BLaER1 (cell line): Measurements from ENCODE around the gene PACSIN2.
A peak's percentile ranks its signal among the peaks of the same experiment; 100 is the strongest.

Experiments
- H3K27ac ChIP-seq: shearing (Covaris generic); formaldehyde crosslinking; 2 replicates; pipeline ENCODE4 v1.8.1; 2022
- H3K27me3 ChIP-seq: shearing (Covaris generic); formaldehyde crosslinking; 2 replicates; pipeline ENCODE4 v1.8.1; 2022
- H3K36me3 ChIP-seq: shearing (Covaris generic); formaldehyde crosslinking; 2 replicates; pipeline ENCODE4 v1.8.1; 2022
- H3K4me1 ChIP-seq: shearing (Covaris generic); formaldehyde crosslinking; 2 replicates; pipeline ENCODE4 v1.8.1; 2022
- H3K4me2 ChIP-seq: shearing (Covaris generic); formaldehyde crosslinking; 2 replicates; pipeline ENCODE4 v1.8.1; 2022
- H3K4me3 ChIP-seq: shearing (Covaris generic); formaldehyde crosslinking; 2 replicates; pipeline ENCODE4 v1.8.1; 2022
- H3K9ac ChIP-seq: shearing (Covaris generic); formaldehyde crosslinking; 2 replicates; pipeline ENCODE4 v1.8.1; 2022
- H3K9me3 ChIP-seq: shearing (Covaris generic); formaldehyde crosslinking; 2 replicates; pipeline ENCODE4 v1.8.1; 2022
- H4K20me1 ChIP-seq: shearing (Covaris generic); formaldehyde crosslinking; 2 replicates; pipeline ENCODE4 v1.8.1; 2022
- Cebpa-rat ChIP-seq: shearing (Covaris generic); IDR thresholded peaks from 2 replicates; pipeline ENCODE4 v1.8.1; 2022

PACSIN2 gene

GRCh38 chr22:42912059-42912458, 102.9 kb downstream of the PACSIN2 start:
- Histone ChIP-seq H4K20me1 (peaks cover 99% of the 10 kb centered on the region), H3K27ac (peak overlapping the region; percentile 29; the same call in 1 of the 2 replicates), H3K27me3 (no peaks in the 10 kb centered on the region), H3K9me3 (no peaks in the 10 kb centered on the region), H3K4me2 (peak overlapping the region; percentile 60), H3K9ac (no peak overlapping the region; the same call in 1 of the 2 replicates), H3K36me3 (peaks cover 45% of the 10 kb centered on the region), H3K4me3 (no peak overlapping the region), H3K4me1 (peaks cover 82% of the 10 kb centered on the region)
- 0 out of 2 replicates have a peak, but pooled peaks have one; percentile 35 for TF ChIP-seq Cebpa-rat

GRCh38 chr22:42910221-42910942, 104.6 kb downstream of the PACSIN2 start:
- Histone ChIP-seq H3K27ac (peak overlapping the region; percentile 43; the same call in 1 of the 2 replicates), H3K9me3 (no peaks in the 10 kb centered on the region), H3K36me3 (peaks cover 62% of the 10 kb centered on the region), H3K4me3 (no peak overlapping the region), H3K9ac (no peak overlapping the region), H3K27me3 (no peaks in the 10 kb centered on the region), H4K20me1 (peaks cover 97% of the 10 kb centered on the region), H3K4me2 (peak overlapping the region; percentile 9; the same call in 1 of the 2 replicates), H3K4me1 (peaks cover 94% of the 10 kb centered on the region)
- no peak for TF ChIP-seq Cebpa-rat

GRCh38 chr22:42909363-42910058, 105.4 kb downstream of the PACSIN2 start:
- H3K4me3 ChIP-seq: no peak overlapping the region
- peaks cover 93% of the 10 kb centered on the region for H4K20me1 ChIP-seq
- peaks cover 95% of the 10 kb centered on the region for H3K4me1 ChIP-seq
- H3K36me3 ChIP-seq: peaks cover 65% of the 10 kb centered on the region
- H3K9ac ChIP-seq: no peak overlapping the region
- H3K27me3 ChIP-seq: no peaks in the 10 kb centered on the region
- TF ChIP-seq Cebpa-rat: no peak
- peak overlapping the region; percentile 43; the same call in 1 of the 2 replicates for H3K27ac ChIP-seq
- no peaks in the 10 kb centered on the region for H3K9me3 ChIP-seq
- peak overlapping the region; percentile 89 for H3K4me2 ChIP-seq

GRCh38 chr22:42908374-42908746, 106.6 kb downstream of the PACSIN2 start:
- peaks cover 88% of the 10 kb centered on the region for H4K20me1 ChIP-seq
- H3K4me3 ChIP-seq: peak overlapping the region; percentile 36; the same call in 1 of the 2 replicates
- no peaks in the 10 kb centered on the region for H3K9me3 ChIP-seq
- H3K27ac ChIP-seq: peak overlapping the region; percentile 85
- peak overlapping the region; percentile 89 for H3K4me2 ChIP-seq
- H3K4me1 ChIP-seq: peaks cover 99% of the 10 kb centered on the region
- TF ChIP-seq Cebpa-rat: no peak
- peaks cover 72% of the 10 kb centered on the region for H3K36me3 ChIP-seq
- H3K9ac ChIP-seq: peak overlapping the region; percentile 70
- no peaks in the 10 kb centered on the region for H3K27me3 ChIP-seq

GRCh38 chr22:42907404-42908373, 107.3 kb downstream of the PACSIN2 start:
- Histone ChIP-seq H3K9me3 (no peaks in the 10 kb centered on the region), H3K4me1 (peaks cover 100% of the 10 kb centered on the region), H3K27ac (peak overlapping the region; percentile 85), H3K4me3 (peak overlapping the region; percentile 36; the same call in 1 of the 2 replicates), H4K20me1 (peaks cover 88% of the 10 kb centered on the region), H3K36me3 (peaks cover 77% of the 10 kb centered on the region), H3K27me3 (no peaks in the 10 kb centered on the region), H3K9ac (peak overlapping the region; percentile 70), H3K4me2 (peak overlapping the region; percentile 89)
- no peak for TF ChIP-seq Cebpa-rat

- H3K4me2 ChIP-seq: peak overlapping the region; percentile 89
- peaks cover 100% of the 10 kb centered on the region for H3K4me1 ChIP-seq
- H3K4me3 ChIP-seq: no peak overlapping the region
- no peaks in the 10 kb centered on the region for H3K9me3 ChIP-seq
- H3K27me3 ChIP-seq: no peaks in the 10 kb centered on the region
- H3K36me3 ChIP-seq: peaks cover 76% of the 10 kb centered on the region
- peak overlapping the region; percentile 85 for H3K27ac ChIP-seq
- 0 out of 2 replicates have a peak overlapping the region, but pooled peaks have one; percentile 70 for H3K9ac ChIP-seq
- peaks cover 88% of the 10 kb centered on the region for H4K20me1 ChIP-seq
- peak; percentile 94 for TF ChIP-seq Cebpa-rat
Measured at GRCh38 chr22:42906605-42907348, 108.2 kb downstream of the PACSIN2 start.

- Histone ChIP-seq H3K36me3 (peaks cover 71% of the 10 kb centered on the region), H3K27ac (peak overlapping the region; percentile 85), H4K20me1 (peaks cover 88% of the 10 kb centered on the region), H3K4me1 (peaks cover 100% of the 10 kb centered on the region), H3K4me2 (peak overlapping the region; percentile 40), H3K27me3 (no peaks in the 10 kb centered on the region), H3K9ac (no peak overlapping the region), H3K9me3 (no peaks in the 10 kb centered on the region), H3K4me3 (no peak overlapping the region)
- no peak for TF ChIP-seq Cebpa-rat
Measured at GRCh38 chr22:42905702-42906183, 109.2 kb downstream of the PACSIN2 start.

GRCh38 chr22:42905217-42905616, 109.7 kb downstream of the PACSIN2 start:
- no peak for TF ChIP-seq Cebpa-rat
- Histone ChIP-seq H3K27ac (0 out of 2 replicates have a peak overlapping the region, but pooled peaks have one; percentile 85), H3K4me2 (peak overlapping the region; percentile 40), H3K9me3 (no peaks in the 10 kb centered on the region), H3K4me1 (peaks cover 100% of the 10 kb centered on the region), H3K27me3 (no peaks in the 10 kb centered on the region), H4K20me1 (peaks cover 87% of the 10 kb centered on the region), H3K4me3 (no peak overlapping the region), H3K36me3 (peaks cover 70% of the 10 kb centered on the region), H3K9ac (no peak overlapping the region)
